Thymus (tissue), 11 donors: ENCODE data around the gene NACAD. TPM values are rescaled to one million over a fixed set of nuclear protein-coding genes. Genes with fewer than 3 reads are reported as not detected.

Experiments
- DNase-seq, 9 donors: peaks; one replicate each; pipeline ENCODE4 v3.0.0-alpha.2; 2013; ENCODE audit warnings: low spot score in 9 of 9, low read depth in 6 of 9, missing footprints in 1 of 9
- H3K27ac ChIP-seq, 2 donors: one replicate each; pipeline ENCODE4 v1.5.1; 2013; ENCODE audit warnings: control low read depth in 1 of 2, low read depth in 1 of 2, low read length in 1 of 2, mild to moderate bottlenecking in 1 of 2, moderate library complexity in 1 of 2
- H3K27me3 ChIP-seq, 2 donors: one replicate each; pipeline ENCODE4 v1.5.1; 2013; ENCODE audit warnings: low read length in 1 of 2; ENCODE audit not compliant: control insufficient read depth in 2 of 2, insufficient read depth in 1 of 2
- H3K36me3 ChIP-seq, 2 donors: one replicate each; pipeline ENCODE4 v1.5.1; 2013; ENCODE audit warnings: low read length in 1 of 2, mild to moderate bottlenecking in 1 of 2, moderate library complexity in 1 of 2; ENCODE audit not compliant: control insufficient read depth in 2 of 2, insufficient read depth in 2 of 2
- H3K4me1 ChIP-seq, 2 donors: one replicate each; pipeline ENCODE4 v1.5.1; 2013; ENCODE audit warnings: low read length in 2 of 2; ENCODE audit not compliant: control insufficient read depth in 2 of 2, insufficient read depth in 2 of 2
- H3K4me3 ChIP-seq, 2 donors: one replicate each; pipeline ENCODE4 v1.5.1; 2013; ENCODE audit warnings: low read length in 2 of 2, control low read depth in 1 of 2, mild to moderate bottlenecking in 1 of 2
- H3K9me3 ChIP-seq, 2 donors: one replicate each; pipeline ENCODE4 v1.5.1; 2013; ENCODE audit warnings: low read length in 1 of 2, mild to moderate bottlenecking in 1 of 2; ENCODE audit not compliant: control insufficient read depth in 2 of 2, insufficient read depth in 1 of 2
- WGBS: extraction: QIAGEN DNeasy Blood & Tissue Kit; methylation state at CpG from one replicate; pipeline ENCODE4 v1.1.7; 2013; 5-methylcytosine and 5-hydroxymethylcytosine counted together
- polyA plus RNA-seq: library from polyadenylated mRNA; stranded (reverse); fragments of 200-250 nt; gene quantifications from one replicate; pipeline ENCODE4 v1.2.3, GENCODE V29; 2013
- total RNA-seq: library from RNA; stranded (reverse); fragments of 120-200 nt; gene quantifications from one replicate; pipeline ENCODE4 v1.2.4, GENCODE V29; 2013
- donor health status: healthy.

NACAD gene
- total and polyA plus RNA-seq, 2 donors = 0.14 to 0.94 TPM

GRCh38 chr7:45129181-45129800, 40.5 kb upstream of the NACAD start:
- Histone ChIP-seq H3K27ac (no peak overlapping the region), H3K4me3 (no peak overlapping the region), H3K9me3 (no peaks in the 10 kb centered on the region), H3K36me3 (no peaks in the 10 kb centered on the region), H3K27me3 (no peaks in the 10 kb centered on the region), H3K4me1 (no peaks in the 10 kb centered on the region)
- DNase-seq = no peak
- 94% methylated on average over 15 of the region's 15 CpGs for WGBS

- no peaks in the 10 kb centered on the region for H3K4me1 ChIP-seq
- DNase-seq = no peak
- no peaks in the 10 kb centered on the region for H3K9me3 ChIP-seq
- no peak overlapping the region for H3K27ac ChIP-seq
- no peaks in the 10 kb centered on the region for H3K27me3 ChIP-seq
- H3K36me3 ChIP-seq = no peaks in the 10 kb centered on the region
- H3K4me3 ChIP-seq = no peak overlapping the region
- 95% methylated on average over 6 of the region's 6 CpGs for WGBS
Measured at GRCh38 chr7:45126920-45127319, 38.2 kb upstream of the NACAD start.

DNA sequence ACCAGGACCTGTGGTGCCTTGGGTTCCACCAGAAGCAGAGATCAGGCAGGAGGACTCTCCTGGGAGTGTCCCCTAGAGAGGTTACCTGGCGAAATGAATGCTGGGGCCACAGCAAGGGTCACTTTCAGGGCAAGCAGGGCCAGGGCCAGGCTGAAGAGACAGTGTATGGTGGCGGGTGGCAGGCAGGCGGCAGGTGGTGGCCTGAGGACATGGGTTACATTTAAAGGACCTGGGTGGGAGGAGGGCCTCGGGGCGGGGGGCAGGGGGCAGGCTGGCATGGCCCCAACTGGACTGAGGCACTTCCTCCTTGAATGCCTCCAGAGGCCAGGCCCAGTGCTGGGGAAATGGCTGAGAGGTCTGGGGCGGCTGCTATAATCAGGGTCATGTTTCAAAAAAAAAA, 37.4 kb upstream of the NACAD start:
- Histone ChIP-seq H3K36me3 (no peaks in the 10 kb centered on the region), H3K27ac (no peak overlapping the region), H3K27me3 (no peaks in the 10 kb centered on the region), H3K9me3 (no peaks in the 10 kb centered on the region), H3K4me1 (no peaks in the 10 kb centered on the region), H3K4me3 (no peak overlapping the region)
- DNase-seq = no peak
- WGBS = 94% methylated on average over 6 of the region's 6 CpGs

GRCh38 chr7:45125193-45125904, 36.6 kb upstream of the NACAD start:
- 94% methylated on average over 11 of the region's 11 CpGs for WGBS
- H3K9me3 ChIP-seq = no peaks in the 10 kb centered on the region
- no peaks in the 10 kb centered on the region for H3K36me3 ChIP-seq
- no peak overlapping the region for H3K27ac ChIP-seq
- DNase-seq = no peak
- no peaks in the 10 kb centered on the region for H3K4me1 ChIP-seq
- H3K27me3 ChIP-seq = no peaks in the 10 kb centered on the region
- no peak overlapping the region for H3K4me3 ChIP-seq

DNA sequence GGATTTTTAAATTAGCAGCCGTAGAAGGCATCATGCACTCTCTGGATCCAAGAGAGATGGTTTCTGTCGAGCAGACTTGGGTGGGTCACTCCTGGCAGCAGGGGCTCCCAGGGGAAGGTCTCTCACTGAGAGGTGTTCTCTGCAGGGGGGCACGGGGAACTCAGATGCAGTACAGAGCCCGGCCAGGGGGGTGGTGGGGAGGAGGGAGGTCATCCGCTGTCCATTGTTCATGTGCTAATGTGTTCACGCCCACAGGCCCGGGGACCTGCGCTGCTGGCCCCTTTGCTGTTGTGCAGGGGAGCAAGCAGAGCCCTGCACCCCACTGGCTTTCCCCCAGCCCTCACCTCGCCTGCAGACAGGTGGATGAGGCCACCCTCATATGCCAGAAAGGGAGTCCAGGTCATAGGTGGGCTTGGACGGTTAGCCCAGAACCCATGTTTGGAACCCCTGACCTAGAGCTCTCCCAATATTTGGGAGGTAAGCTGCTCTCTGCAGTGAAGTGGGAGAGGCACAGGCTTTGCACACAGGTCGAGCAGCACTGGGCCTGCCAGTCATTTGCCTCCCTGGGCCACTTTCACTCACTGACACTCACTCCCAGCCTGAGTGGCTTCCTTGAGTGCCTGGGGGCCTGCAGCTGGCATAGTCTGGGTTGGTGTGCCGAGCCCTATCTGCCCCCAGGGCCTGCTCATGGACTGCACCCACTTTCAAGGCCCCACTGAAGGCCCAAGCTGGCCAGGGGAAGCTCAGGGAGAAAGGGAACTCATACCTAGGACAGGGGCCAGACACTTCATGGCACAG, 35.3 kb upstream of the NACAD start:
- Histone ChIP-seq H3K9me3 (no peaks in the 10 kb centered on the region), H3K4me1 (no peaks in the 10 kb centered on the region), H3K27me3 (no peaks in the 10 kb centered on the region), H3K27ac (no peak overlapping the region), H3K36me3 (no peaks in the 10 kb centered on the region), H3K4me3 (no peak overlapping the region)
- WGBS = 92% methylated on average over 12 of the region's 12 CpGs
- no peak for DNase-seq

DNA sequence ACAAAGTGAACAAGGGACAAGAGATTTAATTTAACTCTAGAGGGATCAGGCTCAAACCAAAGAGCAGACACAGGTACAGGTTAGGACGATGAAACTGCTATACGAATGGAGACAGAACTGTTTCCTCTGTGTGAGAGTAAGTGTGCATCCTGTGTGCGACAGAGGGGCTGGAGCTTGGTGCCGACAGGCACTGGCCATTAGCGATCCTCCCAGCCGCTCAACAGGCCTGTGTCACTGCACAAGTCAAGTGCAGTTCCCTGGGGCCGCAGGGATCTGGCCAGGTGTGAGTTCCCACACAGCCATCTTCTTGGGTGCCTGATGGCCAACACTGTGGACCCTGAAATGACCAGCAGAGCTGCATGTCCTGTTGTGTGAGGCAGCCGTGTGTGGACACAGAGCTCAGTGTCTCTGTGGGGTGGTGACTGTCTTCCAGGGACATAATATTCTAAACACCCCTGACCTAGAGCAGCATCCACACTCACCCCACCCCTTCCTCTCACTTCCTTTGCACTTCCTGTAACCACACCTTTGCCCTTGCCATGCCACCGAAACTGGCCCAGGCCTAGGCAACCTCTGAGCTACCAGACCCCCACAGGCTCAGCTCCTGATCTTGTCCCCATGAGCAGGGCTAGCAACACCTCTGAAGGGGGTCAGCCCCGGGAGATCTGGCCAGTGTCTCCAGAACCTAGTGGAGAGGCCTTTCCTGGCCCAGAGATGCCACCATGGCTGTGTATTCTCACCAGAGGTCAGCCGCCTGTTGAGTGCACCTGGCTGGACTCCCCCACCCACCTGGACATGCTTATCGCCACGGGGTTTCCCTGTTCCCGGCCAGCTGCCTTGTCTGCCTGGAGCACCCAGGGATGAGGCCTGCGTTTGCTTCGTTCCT, 34.4 kb upstream of the NACAD start:
- Histone ChIP-seq H3K27ac (no peak overlapping the region), H3K4me3 (no peak overlapping the region), H3K4me1 (no peaks in the 10 kb centered on the region), H3K9me3 (no peaks in the 10 kb centered on the region), H3K27me3 (no peaks in the 10 kb centered on the region), H3K36me3 (no peaks in the 10 kb centered on the region)
- 88% methylated on average over 16 of the region's 16 CpGs for WGBS
- no peak for DNase-seq

DNA sequence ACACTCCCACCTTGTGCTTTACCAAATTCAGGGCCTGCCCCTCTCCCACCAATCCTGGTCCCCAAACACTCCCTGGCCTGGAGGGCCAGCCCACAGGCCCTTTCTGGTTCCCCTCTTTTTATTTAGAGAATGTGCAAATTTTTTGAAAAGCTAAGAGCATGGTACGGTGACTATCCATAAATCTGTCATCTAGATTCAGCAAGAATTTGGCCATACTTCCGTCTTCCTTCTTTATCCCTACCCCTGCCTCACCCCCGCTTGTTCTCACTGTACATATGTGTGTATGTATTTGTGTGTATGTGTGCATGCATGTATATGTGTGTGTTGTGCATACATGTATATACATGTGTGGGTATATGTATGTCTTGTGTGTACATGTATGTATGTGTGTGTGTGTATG, 30.8 kb upstream of the NACAD start:
- no peak overlapping the region for H3K27ac ChIP-seq
- H3K9me3 ChIP-seq = no peaks in the 10 kb centered on the region
- no peaks in the 10 kb centered on the region for H3K4me1 ChIP-seq
- no peak overlapping the region for H3K4me3 ChIP-seq
- 98% methylated on average over 3 of the region's 3 CpGs for WGBS
- H3K36me3 ChIP-seq = no peaks in the 10 kb centered on the region
- no peak for DNase-seq
- peaks cover 0 to 2% of the 10 kb centered on the region in 2 donors for H3K27me3 ChIP-seq

GRCh38 chr7:45118889-45119331, 30.1 kb upstream of the NACAD start:
- Histone ChIP-seq H3K4me3 (no peak overlapping the region), H3K27me3 (peaks cover 0 to 2% of the 10 kb centered on the region in 2 donors), H3K9me3 (no peaks in the 10 kb centered on the region), H3K4me1 (no peaks in the 10 kb centered on the region), H3K27ac (no peak overlapping the region), H3K36me3 (no peaks in the 10 kb centered on the region)
- 96% methylated on average over 3 of the region's 3 CpGs for WGBS
- DNase-seq = no peak
